Thyroid gland (tissue), 4 donors: Measurements from ENCODE around the gene IKZF2. TPM values are rescaled to one million over a fixed set of nuclear protein-coding genes. Genes with fewer than 3 reads are reported as not detected.

Experiments
- DNase-seq, 2 donors: peaks; one replicate each; pipeline ENCODE4 v3.0.0-alpha.2; 2019
- H3K27ac ChIP-seq, 3 donors: fragments of 200-600 bp; sonication (generic); 1 replicate in 2 of 3; 2 replicates in 1 of 3; pipeline ENCODE4 v1.5.1; 2016 to 2019; ENCODE audit warnings: mild to moderate bottlenecking in 1 of 3, moderate library complexity in 1 of 3
- H3K27me3 ChIP-seq: fragments of 200-600 bp; sonication (generic); one replicate; pipeline ENCODE4 v1.5.1; 2019
- H3K36me3 ChIP-seq, 2 donors: fragments of 200-600 bp; sonication (generic); one replicate each; pipeline ENCODE4 v1.5.1; 2016 to 2019
- H3K4me1 ChIP-seq, 2 donors: fragments of 200-600 bp; sonication (generic); one replicate each; pipeline ENCODE4 v1.5.1; 2017 to 2019
- H3K4me3 ChIP-seq, 3 donors: fragments of 200-600 bp; sonication (generic); replicated peaks in 1 of 3; 1 replicate in 2 of 3; 2 replicates in 1 of 3; pipeline ENCODE4 v1.5.1; 2016; ENCODE audit warnings: mild to moderate bottlenecking in 1 of 3
- H3K9me3 ChIP-seq: fragments of 200-600 bp; sonication (generic); one replicate; pipeline ENCODE4 v1.5.1; 2017
- CTCF ChIP-seq, 6 experiments: fragments of 200-600 bp in 3 of 6; fragments of 450-650 bp in 3 of 6; sonication (generic) in 3 of 6; IDR thresholded peaks; one replicate each; pipeline ENCODE4 v1.5.1; 2016 to 2019; ENCODE audit warnings: antibody characterized with exemption in 6 of 6, mild to moderate bottlenecking in 2 of 6, inconsistent platforms in 1 of 6, moderate library complexity in 1 of 6
- POLR2A ChIP-seq, 2 donors: fragments of 450-650 bp; IDR thresholded peaks; one replicate each; pipeline ENCODE4 v1.6.1; 2017; ENCODE audit warnings: antibody characterized with exemption in 2 of 2, mild to moderate bottlenecking in 2 of 2, moderate library complexity in 1 of 2
- WGBS, 2 donors: methylation state at CpG; one replicate each; pipeline ENCODE4 v1.1.5; 2017; 5-methylcytosine and 5-hydroxymethylcytosine counted together
- intact Hi-C: fragments of 100-400 bp; cut with DNase I; formaldehyde crosslinking; loops from one replicate; pipeline ENCODE4 v1.15.1; 2023
- total RNA-seq, 4 donors: library from RNA; depleted of rRNA; stranded (reverse); fragments of >200 nt; gene quantifications; one replicate each; pipeline ENCODE4 v1.2.3, GENCODE V29; 2016

IKZF2 gene
- total RNA-seq, 4 donors from 2014 or later = 25.3 to 84.8 (median 47.2) TPM

GRCh38 chr2:212960336-212960735 lies 191.1 kb downstream of the IKZF2 start:
- WGBS, 2 donors = 89 to 92% methylated on average over 2 of the region's 2 CpGs
- H3K27me3 ChIP-seq = no peaks in the 10 kb centered on the region
- H3K36me3 ChIP-seq = no peaks in the 10 kb centered on the region
- intact Hi-C loops = no loop called here
- H3K27ac ChIP-seq = no peak overlapping the region
- DNase-seq = no peak
- H3K9me3 ChIP-seq = no peaks in the 10 kb centered on the region
- no peak for TF ChIP-seq CTCF (IDR thresholded peaks at IDR 0.05)
- no peak for TF ChIP-seq POLR2A (IDR thresholded peaks at IDR 0.05)
- peaks cover 20 to 21% of the 10 kb centered on the region in 2 donors for H3K4me1 ChIP-seq
- no peak overlapping the region for H3K4me3 ChIP-seq

GRCh38 chr2:212959471-212960117 lies 191.8 kb downstream of the IKZF2 start:
- H3K36me3 ChIP-seq = no peaks in the 10 kb centered on the region
- TF ChIP-seq POLR2A (IDR thresholded peaks at IDR 0.05) (no peak), CTCF (IDR thresholded peaks at IDR 0.05) (no peak)
- no peaks in the 10 kb centered on the region for H3K9me3 ChIP-seq
- H3K4me3 ChIP-seq = no peak overlapping the region
- DNase-seq = no peak
- peaks cover 21 to 27% of the 10 kb centered on the region in 2 donors for H3K4me1 ChIP-seq
- WGBS, 2 donors = 67 to 75% methylated on average over 1 of the region's 1 CpG
- no peaks in the 10 kb centered on the region for H3K27me3 ChIP-seq
- intact Hi-C loops = no loop called here
- H3K27ac ChIP-seq = no peak overlapping the region

- Histone ChIP-seq H3K9me3 (no peaks in the 10 kb centered on the region), H3K27me3 (no peaks in the 10 kb centered on the region), H3K4me1 (peaks cover 21 to 27% of the 10 kb centered on the region in 2 donors), H3K4me3 (no peak overlapping the region), H3K27ac (no peak overlapping the region), H3K36me3 (no peaks in the 10 kb centered on the region)
- WGBS, 2 donors = 79 to 88% methylated on average over 7 of the region's 7 CpGs
- DNase-seq = no peak
- no peak for TF ChIP-seq CTCF (IDR thresholded peaks at IDR 0.05)
- no peak for TF ChIP-seq POLR2A (IDR thresholded peaks at IDR 0.05)
- intact Hi-C loops = no loop called here
These were observed 192.6 kb downstream of the IKZF2 start for GRCh38 chr2:212958757-212959295.

GRCh38 chr2:212958133-212958532 lies 193.3 kb downstream of the IKZF2 start:
- Histone ChIP-seq H3K4me3 (no peak overlapping the region), H3K36me3 (no peaks in the 10 kb centered on the region), H3K27ac (peak overlapping the region in 1 of 3 donors; percentile 66), H3K27me3 (no peaks in the 10 kb centered on the region), H3K9me3 (no peaks in the 10 kb centered on the region), H3K4me1 (peaks cover 21 to 27% of the 10 kb centered on the region in 2 donors)
- WGBS, 2 donors = 92 to 93% methylated on average over 3 of the region's 3 CpGs
- no peak for DNase-seq
- TF ChIP-seq POLR2A (IDR thresholded peaks at IDR 0.05) = no peak
- TF ChIP-seq CTCF (IDR thresholded peaks at IDR 0.05) = no peak
- intact Hi-C loops = no loop called here

- H3K36me3 ChIP-seq = no peaks in the 10 kb centered on the region
- H3K4me1 ChIP-seq = peaks cover 21 to 27% of the 10 kb centered on the region in 2 donors
- H3K27ac ChIP-seq = peak overlapping the region; percentile 54 to 66 (median 57)
- intact Hi-C loops = no loop called here
- no peak for DNase-seq
- H3K9me3 ChIP-seq = no peaks in the 10 kb centered on the region
- no peaks in the 10 kb centered on the region for H3K27me3 ChIP-seq
- TF ChIP-seq POLR2A (IDR thresholded peaks at IDR 0.05) (no peak), CTCF (IDR thresholded peaks at IDR 0.05) (no peak)
- no peak overlapping the region for H3K4me3 ChIP-seq
These were observed 193.8 kb downstream of the IKZF2 start for GRCh38 chr2:212957624-212958023.
